GM12891 (cell line): Measurements from ENCODE around the gene TMEM80. TPM values are rescaled to one million over a fixed set of nuclear protein-coding genes. Genes with fewer than 3 reads are reported as not detected.
"Not testable (repeated sequence)": the region's sequence is repeated elsewhere in the genome, so short reads cannot be mapped to it uniquely, and the experiment has no call there.

Experiments
- DNase-seq: peaks from one replicate; pipeline ENCODE4 v3.0.0; 2011; ENCODE audit warnings: low spot score; ENCODE audit not compliant: insufficient read length
- FAIRE-seq: peaks from 2 replicates; lab custom pipeline; 2011; peaks lifted over from hg19 to GRCh38; lab: Jason Lieb, UNC
- PAX5 ChIP-seq: IDR thresholded peaks from 2 replicates; pipeline ENCODE4 v1.6.1; 2011; ENCODE audit warnings: low read length, moderate library complexity, mild to moderate bottlenecking; ENCODE audit not compliant: insufficient read depth, severe bottlenecking
- POLR2A ChIP-seq: IDR thresholded peaks from 2 replicates; pipeline ENCODE4 v1.6.1; 2011; ENCODE audit warnings: low read depth, low read length, control low read depth
- POLR2AphosphoS5 ChIP-seq: IDR thresholded peaks from 2 replicates; pipeline ENCODE4 v1.6.1; 2011; ENCODE audit warnings: low read depth, low read length, control low read depth
- POU2F2 ChIP-seq: IDR thresholded peaks from 2 replicates; pipeline ENCODE4 v1.6.1; 2011; ENCODE audit warnings: low read depth, mild to moderate bottlenecking, control low read depth, low read length, moderate library complexity
- SPI1 ChIP-seq: IDR thresholded peaks from 2 replicates; pipeline ENCODE4 v1.6.1; 2011; ENCODE audit warnings: low read depth, low read length, control low read depth
- TAF1 ChIP-seq: IDR thresholded peaks from 2 replicates; pipeline ENCODE4 v1.6.1; 2011; ENCODE audit warnings: low read depth, low read length, control low read depth
- polyA plus RNA-seq: library from polyadenylated mRNA; unstranded; fragments of >200 nt; gene quantifications from one replicate; pipeline ENCODE4 v1.2.1, GENCODE V29; 2012; ENCODE audit warnings: low read depth, missing spikeins, inconsistent platforms; ENCODE audit not compliant: missing spikeins

The TMEM80 gene
- 16.4 TPM for polyA plus RNA-seq

DNA sequence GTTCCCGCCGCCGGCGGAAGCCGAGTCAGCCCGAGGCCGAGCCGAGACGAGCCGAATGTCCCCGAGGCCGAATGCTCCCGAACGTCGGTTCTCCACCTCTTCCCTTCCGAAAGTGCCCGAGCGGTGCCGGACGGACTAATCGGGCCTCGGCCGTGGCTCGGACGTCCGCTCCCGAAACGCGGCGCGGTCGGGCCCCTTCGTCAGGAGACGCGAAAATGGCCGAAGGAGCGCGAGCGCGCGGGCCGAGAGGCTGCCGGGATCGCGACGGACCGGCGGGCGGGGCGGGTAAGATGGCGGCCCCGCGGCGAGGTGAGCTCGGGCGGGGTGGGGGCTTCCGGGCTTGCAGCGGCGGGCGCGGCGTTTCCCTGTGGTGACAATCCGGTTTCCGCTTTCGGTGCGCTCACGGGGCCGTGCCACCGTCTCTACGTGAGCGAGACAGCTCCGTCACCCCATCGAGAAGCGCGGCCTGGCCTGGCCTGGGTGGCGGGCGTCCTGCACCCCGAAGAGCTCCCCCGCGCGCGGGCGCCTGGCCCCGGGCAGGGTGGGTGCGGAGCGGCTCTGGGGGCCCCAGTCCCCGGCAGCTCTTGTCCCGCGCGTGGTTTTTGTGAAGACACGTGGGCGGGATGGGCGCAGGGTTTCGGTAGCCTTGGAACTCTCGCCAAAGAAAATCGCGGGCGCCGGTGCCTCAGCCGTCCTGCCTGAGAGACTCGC is at the start of gene TMEM80:
TMEM80 (plus strand) TSS at position 279 of the 711 bp plus-strand sequence; CDS start at position 291, 12 bp downstream.
- no peak for TF ChIP-seq POU2F2
- TF ChIP-seq POLR2A = peak; percentile 57; the same call in 1 of the 2 replicates
- TF ChIP-seq TAF1 = peak; percentile 63; the same call in 1 of the 2 replicates
- peak; percentile 49; the same call in 1 of the 2 replicates for TF ChIP-seq POLR2AphosphoS5
- DNase-seq (peak; percentile 73), FAIRE-seq (no peak)

DNA sequence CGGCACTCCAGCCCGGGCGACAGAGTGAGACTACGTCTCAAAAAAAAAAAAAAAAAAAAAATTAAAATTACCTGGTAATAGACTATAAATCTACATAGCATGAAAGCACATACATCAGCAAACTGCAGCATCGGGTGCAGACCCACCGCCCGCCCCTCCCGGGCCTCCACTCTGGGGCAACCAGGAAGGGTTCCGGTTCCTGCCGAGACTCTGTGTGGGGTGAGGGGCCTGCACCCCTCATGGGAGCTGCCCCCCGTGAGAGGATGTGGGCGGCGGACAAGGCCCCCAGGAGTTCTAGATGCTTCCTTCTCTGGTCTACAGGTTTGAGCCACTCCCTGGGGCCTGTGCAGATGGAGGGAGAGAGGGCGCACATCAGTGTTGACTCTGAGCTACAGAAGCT is 49.4 kb upstream of the TMEM80 start:
- no peak for TF ChIP-seq PAX5
- no peak for TF ChIP-seq POLR2AphosphoS5
- TF ChIP-seq POLR2A = no peak
- no peak for TF ChIP-seq TAF1
- TF ChIP-seq SPI1 = no peak
- no peak for TF ChIP-seq POU2F2
- no peak for FAIRE-seq
- DNase-seq = no peak

DNA sequence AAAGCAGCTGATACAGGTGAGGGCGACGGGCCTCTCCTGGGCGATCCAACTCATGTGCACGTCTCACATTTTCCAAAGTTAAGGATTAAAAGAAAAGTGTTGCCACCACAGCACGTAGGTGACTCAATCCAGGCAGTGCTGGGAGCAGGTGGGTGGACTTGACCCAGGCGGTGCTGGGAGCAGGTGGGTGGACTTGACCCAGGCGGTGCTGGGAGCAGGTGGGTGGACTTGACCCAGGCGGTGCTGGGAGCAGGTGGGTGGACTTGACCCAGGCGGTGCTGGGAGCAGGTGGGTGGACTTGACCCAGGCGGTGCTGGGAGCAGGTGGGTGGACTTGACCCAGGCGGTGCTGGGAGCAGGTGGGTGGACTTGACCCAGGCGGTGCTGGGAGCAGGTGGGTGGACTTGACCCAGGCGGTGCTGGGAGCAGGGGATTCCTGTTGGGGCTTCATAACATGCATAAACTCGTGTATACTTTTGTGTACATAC is 47.9 kb upstream of the TMEM80 start:
- FAIRE-seq, DNase-seq: not testable (repeated sequence)

DNA sequence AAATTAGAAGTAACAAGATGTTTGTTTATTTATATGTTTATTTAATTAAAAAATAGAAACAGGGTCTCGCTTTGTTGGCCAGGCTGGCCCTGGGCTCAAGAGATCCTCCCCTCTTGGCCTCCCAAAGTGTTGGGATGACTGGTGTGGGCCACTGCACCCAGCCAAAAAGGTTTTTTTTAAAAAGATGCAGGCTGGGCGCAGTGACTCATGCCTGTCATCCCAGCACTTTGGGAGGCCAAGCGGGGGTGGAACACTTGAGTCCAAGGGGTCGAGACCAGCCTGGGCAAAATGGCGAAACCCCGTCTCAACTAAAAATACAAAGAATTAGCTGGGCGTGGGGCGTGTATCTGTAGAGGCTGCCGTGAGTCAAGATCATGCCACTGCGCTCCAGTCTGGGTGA is 45.1 kb upstream of the TMEM80 start:
- TF ChIP-seq POLR2AphosphoS5 (no peak), POLR2A (no peak), POU2F2 (no peak), TAF1 (no peak), SPI1 (no peak), PAX5 (no peak)
- DNase-seq (no peak), FAIRE-seq (no peak)

DNA sequence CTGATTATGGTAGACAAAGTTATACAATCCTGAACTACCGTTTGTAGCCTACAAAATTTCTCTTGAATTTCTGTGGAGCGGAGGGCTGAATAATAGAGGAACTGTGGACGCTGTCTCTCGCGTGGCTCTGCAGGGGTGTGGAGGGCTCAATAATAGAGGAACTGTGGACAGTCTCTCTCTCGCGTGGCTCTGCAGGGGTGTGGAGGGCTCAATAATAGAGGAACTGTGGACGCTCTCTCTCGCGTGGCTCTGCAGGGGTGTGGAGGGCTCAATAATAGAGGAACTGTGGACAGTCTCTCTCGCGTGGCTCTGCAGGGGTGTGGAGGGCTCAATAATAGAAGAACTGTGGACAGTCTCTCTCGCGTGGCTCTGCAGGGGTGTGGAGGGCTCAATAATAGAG is 42.5 kb upstream of the TMEM80 start:
- DNase-seq, FAIRE-seq: not testable (repeated sequence)

DNA sequence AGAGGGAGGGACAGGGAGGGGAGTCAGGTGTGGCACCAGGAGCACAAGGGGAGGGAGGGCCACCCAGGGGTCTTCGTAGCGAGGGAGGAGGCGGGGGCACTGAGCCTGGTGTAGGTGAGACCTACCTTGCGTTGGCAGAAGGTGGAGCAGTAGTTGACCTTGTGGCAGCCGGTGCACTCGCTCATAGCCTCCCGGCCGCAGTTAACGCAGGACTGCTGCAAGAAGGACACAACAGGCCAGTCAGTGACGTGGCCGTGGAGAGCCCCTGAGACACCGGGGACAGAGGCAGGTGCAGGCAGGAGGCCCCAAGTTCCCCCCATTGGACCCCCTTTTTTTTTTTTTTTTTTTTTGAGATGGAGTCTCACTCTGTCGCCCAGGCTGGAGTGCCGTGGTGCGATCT is 41.8 kb upstream of the TMEM80 start:
- TF ChIP-seq POLR2AphosphoS5 = no peak
- TF ChIP-seq TAF1 = no peak
- TF ChIP-seq POLR2A = no peak
- TF ChIP-seq PAX5 = no peak
- no peak for TF ChIP-seq POU2F2
- TF ChIP-seq SPI1 = no peak
- no peak for DNase-seq
- no peak for FAIRE-seq

DNA sequence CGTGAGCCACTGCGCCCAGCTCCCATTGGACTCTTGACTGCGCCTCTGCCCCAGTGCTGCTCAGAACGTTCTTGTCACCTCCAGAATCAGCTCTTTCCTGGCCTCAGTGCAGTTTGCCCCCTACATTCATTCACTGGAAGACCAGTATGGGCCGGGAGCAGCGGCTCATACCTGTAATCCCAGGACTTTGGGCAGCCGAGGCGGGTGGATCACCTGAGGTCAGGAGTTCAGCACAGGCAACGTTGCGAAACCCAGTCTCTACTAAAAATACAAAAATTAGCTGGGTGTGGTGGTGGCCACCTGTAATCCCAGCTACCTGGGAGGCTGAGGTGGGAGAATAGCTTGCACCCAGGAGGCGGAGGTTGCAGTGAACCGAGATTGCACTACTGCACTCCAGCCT is 41.2 kb upstream of the TMEM80 start:
- not testable (repeated sequence) for FAIRE-seq, DNase-seq

DNA sequence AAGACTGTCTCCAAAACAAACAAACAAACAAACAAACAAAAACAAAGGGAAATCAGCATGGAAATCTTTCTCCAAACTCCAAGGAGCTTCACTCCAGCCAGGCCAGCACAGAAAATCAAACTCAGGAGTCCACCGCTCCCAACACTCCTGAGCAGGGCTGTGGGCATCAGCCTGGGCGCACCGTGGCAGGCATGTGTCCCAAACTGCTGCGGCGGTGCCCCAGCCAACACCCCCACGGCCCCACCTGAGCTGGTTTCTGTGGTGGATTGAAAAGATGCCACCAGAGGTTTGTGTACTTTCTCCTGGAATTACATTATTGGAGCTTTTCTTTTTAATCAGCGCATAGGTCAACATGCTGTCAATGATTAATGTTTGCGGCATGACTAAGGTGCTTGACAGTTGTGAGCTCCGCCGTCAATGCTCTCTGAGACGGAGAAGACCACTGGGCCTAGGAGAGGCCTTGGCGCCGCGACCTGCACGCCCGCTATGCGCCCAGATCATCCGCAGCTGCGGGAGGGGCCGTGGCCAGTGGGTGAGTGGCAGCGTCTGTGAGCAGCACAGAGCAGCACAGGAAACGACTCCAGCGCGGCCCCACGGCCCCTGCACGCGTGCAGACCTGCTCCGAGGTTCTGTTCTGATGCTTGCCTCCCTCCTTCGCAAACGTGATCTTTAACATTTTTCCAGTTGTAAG is 40.4 kb upstream of the TMEM80 start:
- FAIRE-seq = no peak

DNA sequence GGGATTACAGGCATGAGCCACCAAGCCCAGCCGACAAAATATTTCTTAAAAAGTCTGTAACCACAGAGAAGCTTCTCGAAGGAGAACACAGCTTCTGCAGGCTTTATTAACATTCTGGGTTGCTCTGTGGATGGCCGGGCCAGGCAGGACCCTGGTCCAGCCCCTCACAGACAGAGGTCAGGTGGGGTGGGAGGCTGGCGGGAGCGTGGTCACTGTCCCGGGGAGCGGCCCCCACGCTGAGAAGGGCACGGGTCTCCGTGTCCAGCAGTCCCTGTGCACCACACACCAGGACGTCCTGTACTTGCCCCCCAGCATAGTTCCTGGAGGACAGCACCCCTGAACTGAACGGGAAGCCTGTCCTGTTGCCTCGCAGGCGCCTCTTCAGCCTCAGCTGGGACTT is 39.2 kb upstream of the TMEM80 start:
- TF ChIP-seq POLR2A (no peak), POLR2AphosphoS5 (no peak), PAX5 (no peak), SPI1 (no peak), POU2F2 (no peak), TAF1 (no peak)
- FAIRE-seq (no peak), DNase-seq (no peak)

More for the DNA sequence above, 40.4 kb upstream of the TMEM80 start:
- DNase-seq = no peak
- TF ChIP-seq POU2F2 (no peak), POLR2A (no peak), SPI1 (no peak)

DNA sequence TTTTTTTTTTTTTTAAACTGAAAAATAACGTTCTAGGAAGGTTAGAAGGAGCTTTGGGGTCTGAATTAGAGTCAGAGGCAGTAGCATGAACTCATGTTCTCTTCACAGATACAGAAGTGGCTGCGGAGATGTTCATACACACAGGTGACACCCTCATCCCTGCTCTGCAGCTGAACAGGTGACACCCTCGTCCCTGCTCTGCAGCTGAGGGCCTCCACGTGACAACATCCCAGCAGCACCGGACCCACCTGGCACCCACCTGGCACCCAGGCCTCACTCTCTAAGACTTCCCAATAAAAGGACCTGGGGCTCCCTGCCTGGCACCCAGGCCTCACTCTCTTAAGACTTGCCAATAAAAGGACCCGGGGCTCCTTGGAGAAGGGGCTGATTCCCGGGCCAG is 38.8 kb upstream of the TMEM80 start:
- FAIRE-seq = no peak

DNA sequence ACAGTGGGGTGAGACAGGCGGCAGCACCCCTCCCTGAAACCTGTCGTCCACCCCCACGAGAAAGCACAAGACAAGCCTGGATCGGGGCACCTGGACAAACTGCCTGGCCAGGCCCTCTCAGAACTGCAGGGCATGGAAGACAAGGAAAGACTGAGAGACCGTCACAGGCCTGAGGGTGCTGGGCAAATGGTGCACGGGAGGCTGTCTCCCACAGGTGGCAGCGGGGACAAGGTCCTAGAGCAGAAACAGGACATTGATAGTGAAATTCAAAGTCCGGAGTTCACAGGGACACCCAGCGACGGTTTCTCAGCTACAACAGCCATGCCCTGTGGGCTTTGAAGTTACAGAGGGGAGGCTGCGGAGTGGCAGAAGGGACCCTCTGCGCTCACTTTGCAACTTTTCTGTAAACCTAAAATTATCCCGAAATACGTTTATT is 37.9 kb upstream of the TMEM80 start:
- FAIRE-seq = no peak
- TF ChIP-seq TAF1 (no peak), POLR2AphosphoS5 (no peak), POLR2A (no peak), PAX5 (no peak), POU2F2 (no peak), SPI1 (no peak)

More for the DNA sequence above, 38.8 kb upstream of the TMEM80 start:
- no peak for DNase-seq
- no peak for TF ChIP-seq POLR2AphosphoS5
- TF ChIP-seq POLR2A = no peak
- TF ChIP-seq PAX5 = no peak
- TF ChIP-seq TAF1 = no peak
- TF ChIP-seq POU2F2 = no peak
- no peak for TF ChIP-seq SPI1

More for the DNA sequence above, 37.9 kb upstream of the TMEM80 start:
- DNase-seq = no peak
